Chondrocyte (in vitro differentiated cells): Measurements from ENCODE around the gene SLC30A2. TPM values are rescaled to one million over a fixed set of nuclear protein-coding genes. Genes with fewer than 3 reads are reported as not detected.

ENCODE experiments used
- DNase-seq: peaks from one replicate; pipeline ENCODE4 v3.0.0; 2021; ENCODE audit warnings: mixed read lengths, low spot score
- H3K27ac Mint-ChIP-seq: one replicate; pipeline ENCODE4 v1.8.0; 2021; ENCODE audit warnings: mild to moderate bottlenecking, moderate library complexity, mixed read lengths; ENCODE audit not compliant: unreplicated experiment
- H3K27me3 Mint-ChIP-seq: 2 replicates; pipeline ENCODE4 v1.8.0; 2021; ENCODE audit warnings: low read depth, mixed read lengths
- H3K36me3 Mint-ChIP-seq: 2 replicates; pipeline ENCODE4 v1.8.0; 2021; ENCODE audit warnings: low read depth, mixed read lengths
- H3K4me1 Mint-ChIP-seq: 2 replicates; pipeline ENCODE4 v1.8.0; 2021; ENCODE audit warnings: low read depth, mild to moderate bottlenecking, mixed read lengths
- H3K4me3 Mint-ChIP-seq: one replicate; pipeline ENCODE4 v1.8.0; 2021; ENCODE audit warnings: mild to moderate bottlenecking, moderate library complexity, mixed read lengths; ENCODE audit not compliant: unreplicated experiment
- H3K9me3 Mint-ChIP-seq: 2 replicates; pipeline ENCODE4 v1.8.0; 2021; ENCODE audit warnings: low read depth, mixed read lengths
- CTCF ChIP-seq: fragments of 200-600 bp; sonication (generic); IDR thresholded peaks from 2 replicates; pipeline ENCODE4 v1.5.0; 2021; ENCODE audit warnings: antibody characterized with exemption, mild to moderate bottlenecking, moderate library complexity
- total RNA-seq: library from RNA; stranded (reverse); gene quantifications from 3 replicates; pipeline ENCODE4 v1.2.1, GENCODE V29; 2021

Gene SLC30A2
- total RNA-seq, 1 donor from 2014 or later = 0.12 TPM

- H3K9me3 Mint-ChIP-seq = no peaks in the 10 kb centered on the region
Measured at GRCh38 chr1:26053718-26054560, 8.0 kb upstream of the SLC30A2 start.

GRCh38 chr1:26050248-26050640 lies 4.3 kb upstream of the SLC30A2 start:
- H3K4me3 Mint-ChIP-seq = no peak overlapping the region
- H3K27me3 Mint-ChIP-seq = peaks cover 55% of the 10 kb centered on the region
- no peaks in the 10 kb centered on the region for H3K9me3 Mint-ChIP-seq
- peaks cover 5% of the 10 kb centered on the region for H3K4me1 Mint-ChIP-seq
- DNase-seq = no peak
- no peaks in the 10 kb centered on the region for H3K36me3 Mint-ChIP-seq
- TF ChIP-seq CTCF = no peak
- no peak overlapping the region for H3K27ac Mint-ChIP-seq

More at GRCh38 chr1:26053718-26054560, 8.0 kb upstream of the SLC30A2 start:
- Mint-ChIP-seq H3K36me3 (no peaks in the 10 kb centered on the region), H3K4me1 (no peaks in the 10 kb centered on the region), H3K27me3 (peaks cover 44% of the 10 kb centered on the region), H3K27ac (no peak overlapping the region), H3K4me3 (no peak overlapping the region)
- no peak for TF ChIP-seq CTCF
- DNase-seq = no peak

GRCh38 chr1:26049531-26050247 lies 3.8 kb upstream of the SLC30A2 start:
- Mint-ChIP-seq H3K9me3 (no peaks in the 10 kb centered on the region), H3K27ac (no peak overlapping the region), H3K4me3 (no peak overlapping the region), H3K36me3 (no peaks in the 10 kb centered on the region), H3K27me3 (peaks cover 60% of the 10 kb centered on the region), H3K4me1 (peaks cover 7% of the 10 kb centered on the region)
- TF ChIP-seq CTCF = no peak
- no peak for DNase-seq

- Mint-ChIP-seq H3K4me3 (no peak overlapping the region), H3K27ac (no peak overlapping the region), H3K36me3 (no peaks in the 10 kb centered on the region), H3K27me3 (peaks cover 61% of the 10 kb centered on the region), H3K4me1 (peaks cover 7% of the 10 kb centered on the region), H3K9me3 (no peaks in the 10 kb centered on the region)
- DNase-seq = no peak
- no peak for TF ChIP-seq CTCF
Measured at GRCh38 chr1:26047278-26047874, 1.5 kb upstream of the SLC30A2 start.
